ENCODE measurements around the gene ASPA.
A peak's percentile ranks its signal among the peaks of the same experiment; 100 is the strongest.

ASPA gene

GRCh38 chr17:3485481-3486068, 9.8 kb downstream of the ASPA start:
- Histone ChIP-seq H3K36me3 (ENCODE audit: low read depth) (no peaks in the 10 kb centered on the region), H3K27me3 (ENCODE audit: insufficient read depth, poor library complexity, severe bottlenecking) (peaks cover 37% of the 10 kb centered on the region), H3K4me1 (ENCODE audit: insufficient read depth, poor library complexity, severe bottlenecking) (no peaks in the 10 kb centered on the region), H3K27ac (ENCODE audit: poor library complexity, severe bottlenecking) (no peak overlapping the region), H3K9me3 (ENCODE audit: severe bottlenecking) (no peaks in the 10 kb centered on the region), H3K4me3 (ENCODE audit: severe bottlenecking) (no peak overlapping the region)
- no peak for ATAC-seq (ENCODE audit: low read depth)
- TF ChIP-seq CTCF (IDR thresholded peaks at IDR 0.05; ENCODE audit: poor library complexity, severe bottlenecking) = no peak
- DNase-seq (ENCODE audit: low spot score) = no peak

- Histone ChIP-seq H3K36me3 (ENCODE audit: low read depth) (no peaks in the 10 kb centered on the region), H3K9me3 (ENCODE audit: severe bottlenecking) (no peaks in the 10 kb centered on the region), H3K27ac (ENCODE audit: poor library complexity, severe bottlenecking) (no peak overlapping the region), H3K27me3 (ENCODE audit: insufficient read depth, poor library complexity, severe bottlenecking) (no peaks in the 10 kb centered on the region), H3K4me1 (ENCODE audit: insufficient read depth, poor library complexity, severe bottlenecking) (no peaks in the 10 kb centered on the region), H3K4me3 (ENCODE audit: severe bottlenecking) (no peak overlapping the region)
- no peak for TF ChIP-seq CTCF (IDR thresholded peaks at IDR 0.05; ENCODE audit: poor library complexity, severe bottlenecking)
- DNase-seq (ENCODE audit: low spot score) (no peak), ATAC-seq (ENCODE audit: low read depth) (0 out of 3 replicates have a peak, but pooled peaks have one; percentile 23)
These were observed 21.3 kb downstream of the ASPA start for GRCh38 chr17:3497101-3497500.

GRCh38 chr17:3501344-3501743, 25.5 kb downstream of the ASPA start:
- TF ChIP-seq CTCF (IDR thresholded peaks at IDR 0.05; ENCODE audit: poor library complexity, severe bottlenecking) = no peak
- Histone ChIP-seq H3K27me3 (ENCODE audit: insufficient read depth, poor library complexity, severe bottlenecking) (no peaks in the 10 kb centered on the region), H3K4me3 (ENCODE audit: severe bottlenecking) (no peak overlapping the region), H3K27ac (ENCODE audit: poor library complexity, severe bottlenecking) (no peak overlapping the region), H3K4me1 (ENCODE audit: insufficient read depth, poor library complexity, severe bottlenecking) (no peaks in the 10 kb centered on the region), H3K9me3 (ENCODE audit: severe bottlenecking) (no peaks in the 10 kb centered on the region), H3K36me3 (ENCODE audit: low read depth) (no peaks in the 10 kb centered on the region)
- ATAC-seq (ENCODE audit: low read depth) (no peak), DNase-seq (ENCODE audit: low spot score) (no peak)

GRCh38 chr17:3502466-3502865, 26.7 kb downstream of the ASPA start:
- H3K4me3 ChIP-seq (ENCODE audit: severe bottlenecking) = no peak overlapping the region
- no peaks in the 10 kb centered on the region for H3K9me3 ChIP-seq (ENCODE audit: severe bottlenecking)
- DNase-seq (ENCODE audit: low spot score) (no peak), ATAC-seq (ENCODE audit: low read depth) (no peak)
- H3K4me1 ChIP-seq (ENCODE audit: insufficient read depth, poor library complexity, severe bottlenecking) = no peaks in the 10 kb centered on the region
- no peaks in the 10 kb centered on the region for H3K36me3 ChIP-seq (ENCODE audit: low read depth)
- TF ChIP-seq CTCF (IDR thresholded peaks at IDR 0.05; ENCODE audit: poor library complexity, severe bottlenecking) = no peak
- H3K27ac ChIP-seq (ENCODE audit: poor library complexity, severe bottlenecking) = no peak overlapping the region
- H3K27me3 ChIP-seq (ENCODE audit: insufficient read depth, poor library complexity, severe bottlenecking) = no peaks in the 10 kb centered on the region

- H3K4me3 ChIP-seq (ENCODE audit: severe bottlenecking) = no peak overlapping the region
- no peaks in the 10 kb centered on the region for H3K9me3 ChIP-seq (ENCODE audit: severe bottlenecking)
- H3K36me3 ChIP-seq (ENCODE audit: low read depth) = no peaks in the 10 kb centered on the region
- no peaks in the 10 kb centered on the region for H3K4me1 ChIP-seq (ENCODE audit: insufficient read depth, poor library complexity, severe bottlenecking)
- no peak overlapping the region for H3K27ac ChIP-seq (ENCODE audit: poor library complexity, severe bottlenecking)
- no peak for TF ChIP-seq CTCF (IDR thresholded peaks at IDR 0.05; ENCODE audit: poor library complexity, severe bottlenecking)
- no peaks in the 10 kb centered on the region for H3K27me3 ChIP-seq (ENCODE audit: insufficient read depth, poor library complexity, severe bottlenecking)
- ATAC-seq (ENCODE audit: low read depth) (no peak), DNase-seq (ENCODE audit: low spot score) (no peak)
These were observed 27.5 kb downstream of the ASPA start for GRCh38 chr17:3503285-3503684.

All from RWPE2 (cell line).